ENCODE measurements around the gene CAPN13. TPM values are rescaled to one million over a fixed set of nuclear protein-coding genes. Genes with fewer than 3 reads are reported as not detected.

Gene CAPN13
- total RNA-seq, 2 experiments from 2014 or later = not detected

DNA sequence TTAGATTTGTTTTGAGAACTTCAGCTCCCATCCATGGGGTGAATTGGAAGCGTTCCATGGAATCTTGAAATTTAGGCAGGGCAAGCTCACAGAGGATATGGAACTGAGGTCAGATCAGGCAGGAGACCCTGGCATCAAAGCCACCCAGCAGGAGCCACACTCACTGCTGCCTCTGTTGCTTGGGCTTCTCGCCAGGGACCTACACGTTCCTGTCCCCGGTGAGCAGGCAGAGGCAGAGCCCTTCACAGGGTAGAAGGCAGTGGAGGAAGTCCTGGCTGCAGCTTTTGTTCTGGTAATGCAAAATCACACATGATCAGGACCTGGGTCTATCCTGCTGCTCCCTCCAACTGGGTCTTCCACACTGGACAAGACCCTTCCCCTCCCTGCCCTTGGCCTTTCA is 42.1 kb downstream of the CAPN13 start:
- no peak overlapping the region for H3K4me3 ChIP-seq (ENCODE audit: low read length)
- peaks cover 0 to 4% of the 10 kb centered on the region in 2 experiments for H3K27me3 ChIP-seq (ENCODE audit: control insufficient read depth in 1 of 2, insufficient read depth in 2 of 2, low read length in 2 of 2)
- TF ChIP-seq, protein P1, sequence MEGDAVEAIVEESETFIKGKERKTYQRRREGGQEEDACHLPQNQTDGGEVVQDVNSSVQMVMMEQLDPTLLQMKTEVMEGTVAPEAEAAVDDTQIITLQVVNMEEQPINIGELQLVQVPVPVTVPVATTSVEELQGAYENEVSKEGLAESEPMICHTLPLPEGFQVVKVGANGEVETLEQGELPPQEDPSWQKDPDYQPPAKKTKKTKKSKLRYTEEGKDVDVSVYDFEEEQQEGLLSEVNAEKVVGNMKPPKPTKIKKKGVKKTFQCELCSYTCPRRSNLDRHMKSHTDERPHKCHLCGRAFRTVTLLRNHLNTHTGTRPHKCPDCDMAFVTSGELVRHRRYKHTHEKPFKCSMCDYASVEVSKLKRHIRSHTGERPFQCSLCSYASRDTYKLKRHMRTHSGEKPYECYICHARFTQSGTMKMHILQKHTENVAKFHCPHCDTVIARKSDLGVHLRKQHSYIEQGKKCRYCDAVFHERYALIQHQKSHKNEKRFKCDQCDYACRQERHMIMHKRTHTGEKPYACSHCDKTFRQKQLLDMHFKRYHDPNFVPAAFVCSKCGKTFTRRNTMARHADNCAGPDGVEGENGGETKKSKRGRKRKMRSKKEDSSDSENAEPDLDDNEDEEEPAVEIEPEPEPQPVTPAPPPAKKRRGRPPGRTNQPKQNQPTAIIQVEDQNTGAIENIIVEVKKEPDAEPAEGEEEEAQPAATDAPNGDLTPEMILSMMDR (IDR thresholded peaks at IDR 0.05) = no peak
- no peaks in the 10 kb centered on the region for H3K36me3 ChIP-seq (ENCODE audit: insufficient read depth, low read length)
- no peaks in the 10 kb centered on the region for H3K4me1 ChIP-seq (ENCODE audit: insufficient read depth, low read length)
- Mint-ChIP-seq H3K4me3 (no peak overlapping the region), H3K27ac (no peak overlapping the region), H3K36me3 (ENCODE audit: low read depth) (no peaks in the 10 kb centered on the region), H3K4me1 (ENCODE audit: low read depth) (no peaks in the 10 kb centered on the region), H3K27me3 (peaks cover 26% of the 10 kb centered on the region), H3K9me3 (no peaks in the 10 kb centered on the region)
- POLR2A ChIA-PET = no interaction called here
- no peaks in the 10 kb centered on the region for H3K9me3 ChIP-seq (ENCODE audit: control insufficient read depth in 1 of 2, insufficient read depth in 1 of 2, low read length in 2 of 2)
- ATAC-seq (ENCODE audit: poor library complexity) = no peak
- CTCF ChIA-PET = no interaction called here
- intact Hi-C loops (cut with DNase I, micrococcal nuclease) = no loop called here
- H3K27ac ChIP-seq (ENCODE audit: low read depth in 1 of 2, low read length in 2 of 2) = no peak overlapping the region
- no peak for DNase-seq

DNA sequence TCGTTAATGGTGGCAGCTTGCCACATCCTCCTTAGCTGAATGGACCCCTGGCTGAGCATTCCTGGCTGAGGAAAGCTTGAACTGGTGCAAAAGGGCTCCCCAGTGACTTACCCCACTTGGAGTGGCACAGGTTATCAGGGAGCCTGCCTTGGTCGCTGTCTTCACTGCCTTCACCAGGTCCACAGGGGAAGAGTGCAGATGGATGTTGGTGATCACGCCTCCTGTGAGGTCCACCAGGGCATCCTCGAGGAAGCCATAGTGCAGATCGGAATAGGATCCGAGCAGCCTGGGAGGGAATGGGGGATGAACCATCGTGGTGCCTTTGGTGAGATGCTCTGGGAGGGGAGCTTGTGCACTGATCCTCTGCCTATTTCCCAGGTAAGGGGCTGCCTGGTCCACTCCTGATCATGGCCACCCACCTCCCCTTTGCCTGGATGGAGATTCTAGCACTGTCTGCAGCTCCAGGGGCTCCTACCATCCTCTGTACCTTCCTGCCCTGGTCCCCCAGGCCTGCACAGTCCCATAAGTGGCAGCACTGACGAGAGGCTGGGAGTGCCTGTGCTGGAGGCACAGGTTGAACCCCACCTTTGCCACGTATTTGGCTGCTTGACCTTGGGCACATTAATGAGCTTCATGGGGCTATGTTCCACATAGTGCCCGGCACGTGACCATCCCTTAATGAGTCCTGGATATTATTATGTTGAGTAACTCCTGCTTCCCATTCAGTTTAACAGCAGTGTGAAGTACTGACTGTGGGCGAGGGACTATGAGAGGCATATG is 43.0 kb downstream of the CAPN13 start:
- no peaks in the 10 kb centered on the region for H3K36me3 Mint-ChIP-seq (ENCODE audit: low read depth)
- ChIA-PET CTCF (no interaction called here), POLR2A (no interaction called here)
- H3K27me3 ChIP-seq (ENCODE audit: control insufficient read depth in 1 of 2, insufficient read depth in 2 of 2, low read length in 2 of 2) = peaks cover 0 to 4% of the 10 kb centered on the region in 2 experiments
- H3K4me1 ChIP-seq (ENCODE audit: insufficient read depth, low read length) = no peaks in the 10 kb centered on the region
- H3K9me3 ChIP-seq (ENCODE audit: control insufficient read depth in 1 of 2, insufficient read depth in 1 of 2, low read length in 2 of 2) = no peaks in the 10 kb centered on the region
- H3K27me3 Mint-ChIP-seq = peaks cover 20% of the 10 kb centered on the region
- no peaks in the 10 kb centered on the region for H3K9me3 Mint-ChIP-seq
- H3K4me1 Mint-ChIP-seq (ENCODE audit: low read depth) = no peaks in the 10 kb centered on the region
- H3K27ac Mint-ChIP-seq = no peak overlapping the region
- no peak overlapping the region for H3K27ac ChIP-seq (ENCODE audit: low read depth in 1 of 2, low read length in 2 of 2)
- H3K4me3 Mint-ChIP-seq = no peak overlapping the region
- ATAC-seq (ENCODE audit: poor library complexity) = no peak
- DNase-seq = no peak
- TF ChIP-seq, protein P1 (IDR thresholded peaks at IDR 0.05) = no peak
- intact Hi-C loops (cut with DNase I, micrococcal nuclease) = no loop called here
- no peaks in the 10 kb centered on the region for H3K36me3 ChIP-seq (ENCODE audit: insufficient read depth, low read length)
- no peak overlapping the region for H3K4me3 ChIP-seq (ENCODE audit: low read length)

DNA sequence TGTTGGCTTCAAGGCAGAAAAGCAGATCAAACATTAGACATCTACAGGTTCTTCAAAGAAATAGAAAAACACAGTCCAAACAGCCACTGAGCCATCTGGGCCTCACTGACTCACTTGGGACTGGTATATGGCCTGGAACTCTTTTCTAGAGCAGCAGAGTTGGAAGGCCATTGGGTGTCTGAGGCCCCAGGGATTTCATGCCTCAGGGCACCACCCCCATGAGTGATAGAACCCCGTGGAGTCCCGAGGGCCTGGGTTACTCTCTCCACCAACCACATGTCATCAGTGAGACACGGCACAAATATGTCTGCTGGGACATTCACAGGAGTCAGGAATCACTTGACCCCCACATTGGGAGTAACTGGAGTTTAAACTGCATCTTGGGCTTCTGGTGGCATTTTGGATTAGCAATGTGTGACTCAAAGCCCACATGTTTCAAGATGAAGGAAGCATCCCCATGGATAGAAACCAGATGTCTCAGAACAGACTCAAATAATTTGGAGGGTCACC is 44.0 kb downstream of the CAPN13 start:
- Histone ChIP-seq H3K9me3 (ENCODE audit: control insufficient read depth in 1 of 2, insufficient read depth in 1 of 2, low read length in 2 of 2) (no peaks in the 10 kb centered on the region), H3K4me3 (ENCODE audit: low read length) (no peak overlapping the region), H3K36me3 (ENCODE audit: insufficient read depth, low read length) (no peaks in the 10 kb centered on the region), H3K4me1 (ENCODE audit: insufficient read depth, low read length) (no peaks in the 10 kb centered on the region), H3K27me3 (ENCODE audit: control insufficient read depth in 1 of 2, insufficient read depth in 2 of 2, low read length in 2 of 2) (peaks cover 0 to 2% of the 10 kb centered on the region in 2 experiments), H3K27ac (ENCODE audit: low read depth in 1 of 2, low read length in 2 of 2) (no peak overlapping the region)
- Mint-ChIP-seq H3K9me3 (no peaks in the 10 kb centered on the region), H3K4me3 (no peak overlapping the region), H3K27me3 (peaks cover 18% of the 10 kb centered on the region), H3K27ac (no peak overlapping the region), H3K4me1 (ENCODE audit: low read depth) (no peaks in the 10 kb centered on the region), H3K36me3 (ENCODE audit: low read depth) (no peaks in the 10 kb centered on the region)
- TF ChIP-seq, protein P1 (IDR thresholded peaks at IDR 0.05) = no peak
- ChIA-PET CTCF (no interaction called here), POLR2A (no interaction called here)
- no peak for ATAC-seq (ENCODE audit: poor library complexity)
- intact Hi-C loops (cut with DNase I, micrococcal nuclease) = no loop called here
- no peak for DNase-seq

All from CD4-positive, alpha-beta T cell (primary cell).